ENCODE measurements around the gene ATAD2B. TPM values are rescaled to one million over a fixed set of nuclear protein-coding genes. Genes with fewer than 3 reads are reported as not detected.

ATAD2B gene
- total RNA-seq (2014; rRNA removed) (8.6 TPM in 2 replicates), Bru-seq, nascent RNA (percentile 74 among the genes with signal in this experiment), BruChase-seq, experiment 1, labeled RNA remaining after a 6-hour chase (percentile 63 among the genes with signal in this experiment), BruChase-seq, experiment 2, labeled RNA remaining after a 2-hour chase (percentile 72 among the genes with signal in this experiment)
- long read RNA-seq, full-length matches to known transcripts, result 2 of 17 reads
- long read RNA-seq, partial matches to known transcripts, result 7 of 17 reads
- long read RNA-seq, other reads (novel, unspliced or antisense), result 8 of 17 reads

GRCh38 chr2:23926750-23927571, at the start of gene ATAD2B:
Gene ATAD2B (minus strand): TSS chr2:23927123. CDS start chr2:23926770, 353 bp downstream.
- Histone ChIP-seq H3K27me3 (ENCODE audit: low read length) (no peaks in the 10 kb centered on the region), H3K4me2 (ENCODE audit: low read length) (peak within 1 kb of the TSS; percentile 98), H4K20me1 (ENCODE audit: low read length) (0 out of 2 replicates have a peak, but pooled peaks cover 7% of the 10 kb centered on the region), H3K9me3 (ENCODE audit: low read length) (no peaks in the 10 kb centered on the region), H3K4me3 (ENCODE audit: low read length) (peak within 1 kb of the TSS; percentile 89), H3K9me2 (replicated peaks; ENCODE audit: low read length) (no peaks in the 10 kb centered on the region), H3K36me3 (ENCODE audit: low read depth, low read length) (no peaks in the 10 kb centered on the region), H2AFZ (ENCODE audit: low read length) (peak within 1 kb of the TSS; percentile 95), H3K4me1 (ENCODE audit: insufficient read depth, low read length) (peaks cover 17% of the 10 kb centered on the region), H3K27ac (ENCODE audit: low read length) (peak within 1 kb of the TSS; percentile 85), H3K79me2 (ENCODE audit: low read length) (peaks cover 67% of the 10 kb centered on the region), H3K9ac (ENCODE audit: low read length) (peak within 1 kb of the TSS; percentile 91), H3F3A (ENCODE audit: low read length, unreplicated experiment) (no peaks in the 10 kb centered on the region)
- no TSS peak for BruUV-seq (replicated peaks)
- DNase-seq, result peak; percentile 98
- ChIA-PET POLR2A (ENCODE audit: unreplicated experiment) (interaction anchor here (0.6 to 1.8 kb wide), 9 partner anchors 13 to 1782 kb away, joined by 3 to 15 read pairs (median 4); partner anchors contain the start of genes SF3B6, TP53I3 and UBXN2A), CTCF (interaction anchor here (0.6 to 3.9 kb wide), 12 partner anchors 13 to 1161 kb away, joined by 4 to 39 read pairs (median 6); partner anchors contain the start of genes SF3B6, TP53I3 and UBXN2A)
- peak; percentile 85 for ATAC-seq
- no peak for TF ChIP-seq EZH2phosphoT487 (IDR thresholded peaks at IDR 0.05; ENCODE audit: borderline replicate concordance, low read length)
- TF ChIP-seq CTCF (conservative IDR thresholded peaks at IDR 0.05; ENCODE audit: low read depth, low read length), result peak; percentile 83
- intact Hi-C loops (cut with micrococcal nuclease), result loop anchor here (1.0 kb wide), 2 partner anchors 13 to 157 kb away; partner anchors contain the start of genes TP53I3 and UBXN2A

GRCh38 chr2:23967846-23968245, 40.9 kb upstream of the ATAD2B start:
- BruUV-seq (replicated peaks), result no TSS peak
- Histone ChIP-seq H3K4me1 (ENCODE audit: insufficient read depth, low read length) (no peaks in the 10 kb centered on the region), H3K27me3 (ENCODE audit: low read length) (no peaks in the 10 kb centered on the region), H3K79me2 (ENCODE audit: low read length) (no peaks in the 10 kb centered on the region), H3K27ac (ENCODE audit: low read length) (no peak overlapping the region), H3K4me3 (ENCODE audit: low read length) (no peak overlapping the region), H3F3A (ENCODE audit: low read length, unreplicated experiment) (no peaks in the 10 kb centered on the region), H3K9me2 (replicated peaks; ENCODE audit: low read length) (no peaks in the 10 kb centered on the region), H3K4me2 (ENCODE audit: low read length) (no peak overlapping the region), H4K20me1 (ENCODE audit: low read length) (no peaks in the 10 kb centered on the region), H3K9me3 (ENCODE audit: low read length) (no peaks in the 10 kb centered on the region), H2AFZ (ENCODE audit: low read length) (no peak overlapping the region), H3K36me3 (ENCODE audit: low read depth, low read length) (no peaks in the 10 kb centered on the region; the same call in 1 of the 2 replicates), H3K9ac (ENCODE audit: low read length) (no peak overlapping the region)
- TF ChIP-seq EZH2 (IDR thresholded peaks at IDR 0.05; ENCODE audit: low read length, unreplicated experiment) (no peak), CTCF (conservative IDR thresholded peaks at IDR 0.05; ENCODE audit: low read depth, low read length) (no peak), EZH2phosphoT487 (IDR thresholded peaks at IDR 0.05; ENCODE audit: borderline replicate concordance, low read length) (no peak)
- ATAC-seq (no peak), DNase-seq (no peak)
- POLR2A ChIA-PET (ENCODE audit: unreplicated experiment), result no interaction called here
- CTCF ChIA-PET, result no interaction called here
- intact Hi-C loops (cut with micrococcal nuclease), result no loop called here

Measured in PC-3 (cell line).